ENCODE data around the gene GARIN6. TPM values are rescaled to one million over a fixed set of nuclear protein-coding genes. Genes with fewer than 3 reads are reported as not detected.

The GARIN6 gene
- total RNA-seq, 1 experiment from 2014 or later, result not detected

- no peak overlapping the region for H2AFZ ChIP-seq (ENCODE audit: low read depth, low read length, poor library complexity, severe bottlenecking)
- ChIA-PET POLR2A (no interaction called here), RAD21 (ENCODE audit: low non-redundant PET in 1 of 2, low total read pairs in 2 of 2, uncharacterized antibody in 2 of 2, unreplicated experiment in 2 of 2) (no interaction called here), CTCF (no interaction called here)
- H3K4me3 ChIP-seq (replicated peaks in 1 of 2; ENCODE audit: low read depth in 1 of 2, low read length in 2 of 2), result no peak overlapping the region
- no peak overlapping the region for H3K4me2 ChIP-seq (ENCODE audit: low read length)
- H3K4me1 ChIP-seq (ENCODE audit: control insufficient read depth in 1 of 2, insufficient read depth in 2 of 2, low read length in 2 of 2), result no peaks in the 10 kb centered on the region
- H3K9me3 ChIP-seq (ENCODE audit: control insufficient read depth in 1 of 2, insufficient read depth in 1 of 2, low read depth in 1 of 2, low read length in 2 of 2), result no peaks in the 10 kb centered on the region
- no TSS peak for BruUV-seq (replicated peaks)
- no peaks in the 10 kb centered on the region for H3K79me2 ChIP-seq (ENCODE audit: insufficient read depth, low read length)
- no peak overlapping the region for H3K9ac ChIP-seq (ENCODE audit: low read length)
- no peak overlapping the region for H3K27ac ChIP-seq (ENCODE audit: low read depth, low read length)
- no peak for DNase-seq (ENCODE audit: low read depth, low spot score)
- intact Hi-C loops (cut with micrococcal nuclease), result no loop called here
- H3K27me3 ChIP-seq (ENCODE audit: insufficient read depth, low read length), result no peaks in the 10 kb centered on the region; the same call in none of the 2 replicates
- TF ChIP-seq ZFX (IDR thresholded peaks at IDR 0.05), result no peak
- no peaks in the 10 kb centered on the region for H3K9me2 ChIP-seq (ENCODE audit: insufficient read depth)
- no peak for ATAC-seq
- H3K36me3 ChIP-seq (ENCODE audit: control insufficient read depth in 1 of 2, insufficient read depth in 2 of 2, low read length in 2 of 2), result no peaks in the 10 kb centered on the region
- no peaks in the 10 kb centered on the region for H4K20me1 ChIP-seq (ENCODE audit: insufficient read depth)
Observed at GRCh38 chr12:99695050-99695449, 47.5 kb downstream of the GARIN6 start.

All from HCT116 (cell line).